NCI-H2029 treated with DMSO at 0.1 percent for 48 hours (cell line): Measurements from ENCODE around the gene HDAC8.
"Not testable (repeated sequence)": the region's sequence is repeated elsewhere in the genome, so short reads cannot be mapped to it uniquely, and the experiment has no call there.

Experiments used
- DNase-seq: peaks from one replicate; lab custom pipeline; 2025; lab: John Stamatoyannopoulos, UW

Gene HDAC8

GRCh38 chrX:72572248-72573157 is at the start of gene HDAC8:
Gene HDAC8 (minus strand): TSS chrX:72572843. CDS start chrX:72572761, 82 bp downstream.
- DNase-seq: peak; percentile 61

GRCh38 chrX:72621625-72622485 is 49.2 kb upstream of the HDAC8 start:
- DNase-seq: no peak

GRCh38 chrX:72621163-72621562 is 48.5 kb upstream of the HDAC8 start:
- DNase-seq: no peak

- DNase-seq: no peak
Measured at GRCh38 chrX:72620550-72621145, 48.0 kb upstream of the HDAC8 start.

GRCh38 chrX:72609313-72609712 is 36.7 kb upstream of the HDAC8 start:
- DNase-seq: no peak

GRCh38 chrX:72604705-72605104 is 32.1 kb upstream of the HDAC8 start:
- DNase-seq: no peak

- DNase-seq: no peak
Measured at GRCh38 chrX:72604112-72604511, 31.5 kb upstream of the HDAC8 start.

- DNase-seq: not testable (repeated sequence)
Measured at GRCh38 chrX:72591038-72591437, 18.4 kb upstream of the HDAC8 start.

GRCh38 chrX:72584163-72584562 is 11.5 kb upstream of the HDAC8 start:
- DNase-seq: no peak

GRCh38 chrX:72576141-72576894 is 3.7 kb upstream of the HDAC8 start:
- no peak for DNase-seq

GRCh38 chrX:72573158-72573511 is 492 bp upstream of the HDAC8 start:
- no peak for DNase-seq

GRCh38 chrX:72569786-72570185 is 2.9 kb downstream of the HDAC8 start:
- no peak for DNase-seq

- DNase-seq: no peak
Measured at GRCh38 chrX:72568406-72569092, 4.1 kb downstream of the HDAC8 start.

GRCh38 chrX:72566448-72566847 is 6.2 kb downstream of the HDAC8 start:
- no peak for DNase-seq

- not testable (repeated sequence) for DNase-seq
Measured at GRCh38 chrX:72559655-72560054, 13.0 kb downstream of the HDAC8 start.

- no peak for DNase-seq
Measured at GRCh38 chrX:72554448-72555140, 18.0 kb downstream of the HDAC8 start.

- DNase-seq: not testable (repeated sequence)
Measured at GRCh38 chrX:72552443-72552842, 20.2 kb downstream of the HDAC8 start.

GRCh38 chrX:72545990-72546389 is 26.7 kb downstream of the HDAC8 start:
- peak; percentile 6 for DNase-seq

GRCh38 chrX:72540318-72540717 is 32.3 kb downstream of the HDAC8 start:
- no peak for DNase-seq

- no peak for DNase-seq
Measured at GRCh38 chrX:72539822-72540221, 32.8 kb downstream of the HDAC8 start.

GRCh38 chrX:72536542-72536941 is 36.1 kb downstream of the HDAC8 start:
- no peak for DNase-seq
